Activated T-cell treated with anti-CD3 and anti-CD28 coated beads, Interleukin-2, amount 50 U/mL, for 48 hours (primary cell): ENCODE results near the gene KRTAP6-2.

Source experiments
- DNase-seq, 2 experiments: peaks; one replicate each; pipeline ENCODE4 v3.0.0-alpha.2; 2020

The KRTAP6-2 gene

DNA sequence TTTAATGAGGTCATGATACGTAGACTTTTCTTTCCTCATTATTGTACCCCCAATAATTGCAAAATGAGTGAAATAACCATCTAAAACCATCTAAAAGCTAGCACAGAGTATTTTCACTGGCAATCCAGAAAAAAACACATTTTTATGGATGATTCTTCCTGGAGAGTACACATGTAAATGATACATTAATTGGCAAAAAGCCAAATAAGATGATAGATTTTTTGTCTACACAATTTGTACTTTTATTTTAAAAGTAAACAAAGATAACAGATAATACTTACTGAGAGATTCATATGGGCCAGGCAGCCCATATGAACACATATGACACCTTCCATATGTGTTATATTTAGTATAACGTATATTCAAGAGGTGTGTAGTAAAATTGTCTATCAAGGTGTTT lies 35.1 kb downstream of the KRTAP6-2 start:
- DNase-seq, result no peak

- no peak for DNase-seq
These were observed 35.6 kb downstream of the KRTAP6-2 start for GRCh38 chr21:30563072-30563471.

DNA sequence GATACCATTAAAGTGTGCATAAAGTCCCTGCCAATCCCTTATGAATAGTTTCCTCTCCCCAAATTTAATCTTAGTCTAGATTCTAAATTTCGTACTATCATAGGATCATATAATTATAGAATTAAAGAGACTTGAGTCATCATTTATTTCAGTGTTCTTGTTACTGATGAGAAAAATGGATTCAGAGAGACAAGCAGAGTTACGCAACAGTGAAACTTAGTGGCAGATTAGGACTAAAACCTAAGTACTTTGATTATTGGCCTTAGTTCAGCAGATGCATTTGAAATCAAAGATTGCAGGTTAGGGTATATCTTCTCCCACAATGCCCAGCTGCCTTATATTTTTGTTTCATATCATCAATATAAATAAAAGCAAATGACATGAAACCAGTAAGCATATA lies 36.7 kb downstream of the KRTAP6-2 start:
- DNase-seq, result no peak

DNA sequence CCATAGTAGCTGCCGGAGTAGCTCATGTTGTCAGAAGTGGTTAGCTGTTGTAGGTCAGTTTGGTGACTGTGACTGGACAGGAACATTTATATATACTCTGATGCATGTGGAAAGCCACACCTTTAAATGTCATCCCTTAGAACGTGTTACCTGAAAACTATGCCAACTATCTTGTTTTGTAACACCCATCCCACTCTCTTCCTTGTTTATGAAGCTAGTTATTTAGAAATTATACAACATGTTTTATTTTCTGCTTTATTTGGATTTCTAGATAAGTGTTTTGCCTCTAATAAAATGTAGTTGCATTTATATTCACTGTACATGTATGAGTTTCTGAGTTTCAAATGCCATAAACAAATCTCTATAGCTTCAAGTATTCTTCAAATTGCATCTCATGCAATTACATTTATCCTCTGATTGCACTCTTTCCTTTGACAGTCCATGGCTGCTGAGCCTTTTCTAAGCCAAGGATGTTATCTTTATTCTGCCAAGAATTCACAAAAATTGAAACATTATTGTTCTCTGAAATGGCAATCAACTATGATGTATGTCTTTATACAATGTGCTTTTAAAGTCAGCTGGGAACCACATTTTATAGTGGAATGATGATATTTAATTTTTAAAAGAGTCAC lies 37.3 kb downstream of the KRTAP6-2 start, which contains the start of gene KRTAP19-7:
Gene KRTAP19-7, minus strand, starts transcription at position 51 of the 632 bp plus-strand sequence. Its CDS starts 25 bp downstream, at position 26.
- DNase-seq, result no peak

GRCh38 chr21:30555095-30555494 lies 43.6 kb downstream of the KRTAP6-2 start:
- no peak for DNase-seq

GRCh38 chr21:30552782-30553181 lies 45.9 kb downstream of the KRTAP6-2 start:
- no peak for DNase-seq
